Left lung (tissue), 10 donors: Measurements from ENCODE around the gene DNM2. TPM values are rescaled to one million over a fixed set of nuclear protein-coding genes. Genes with fewer than 3 reads are reported as not detected.

ENCODE experiments used
- ATAC-seq: fragments of 200-7000 bp; cut with Tn5 transposase; one replicate; pipeline ENCODE4 v1.9.1; 2020; ENCODE audit warnings: moderate library complexity
- DNase-seq, 4 donors: peaks; one replicate each; pipeline ENCODE4 v3.0.0-alpha.2; 2013 to 2020
- H3K27ac ChIP-seq, 2 donors: fragments of 200-600 bp; sonication (generic) in 1 of 2; one replicate each; pipeline versions ENCODE4 v1.5.0 to v1.8.0; 2020 to 2021
- H3K27me3 ChIP-seq, 2 donors: fragments of 200-600 bp; sonication (generic) in 1 of 2; one replicate each; pipeline versions ENCODE4 v1.5.0 to v1.8.0; 2020 to 2021
- H3K36me3 ChIP-seq, 2 donors: fragments of 200-600 bp; sonication (generic) in 1 of 2; one replicate each; pipeline versions ENCODE4 v1.5.0 to v1.8.0; 2020 to 2021
- H3K4me1 ChIP-seq, 2 donors: fragments of 200-600 bp; one replicate each; pipeline ENCODE4 v1.8.0; 2021
- H3K4me3 ChIP-seq, 2 donors: fragments of 200-600 bp; sonication (generic) in 1 of 2; one replicate each; pipeline versions ENCODE4 v1.5.0 to v1.8.0; 2020 to 2021; ENCODE audit warnings: mild to moderate bottlenecking in 1 of 2
- H3K9me3 ChIP-seq, 2 donors: fragments of 200-600 bp; sonication (generic) in 1 of 2; one replicate each; pipeline versions ENCODE4 v1.5.0 to v1.8.0; 2020 to 2021
- intact Hi-C, 2 donors: fragments of 100-400 bp; cut with DNase I; formaldehyde crosslinking; loops; one replicate each; pipeline versions ENCODE4 v1.11.2 to v1.14.2; 2022
- polyA plus RNA-seq, 6 donors: library from polyadenylated mRNA; unstranded; fragments of 120-200 nt; gene quantifications; one replicate each; pipeline ENCODE4 v1.2.1, GENCODE V29; 2013; ENCODE audit not compliant: insufficient read length in 6 of 6
- total RNA-seq, 2 donors: library from RNA; stranded (reverse); fragmentation: NEBNext Ultra II Directional; extraction: Animal tissue kit (Norgen Biotek cat#: 25700); gene quantifications; one replicate each; pipeline ENCODE4 v1.2.1, GENCODE V29; 2021
- TF ChIP-seq, protein P1 (sequence below), 2 donors: fragments of 200-600 bp; sonication (generic) in 1 of 2; IDR thresholded peaks; one replicate each; pipeline versions ENCODE4 v1.5.0 to v1.8.0; 2021; ENCODE audit warnings: antibody characterized with exemption in 2 of 2
- donor health status: DM: no; HTN: yes; CAD: no.
- donor health status: DM: no; HTN: no; CAD: no.

Gene DNM2
- total and polyA plus RNA-seq, 8 donors, result 88.4 to 268 (median 101) TPM

DNA sequence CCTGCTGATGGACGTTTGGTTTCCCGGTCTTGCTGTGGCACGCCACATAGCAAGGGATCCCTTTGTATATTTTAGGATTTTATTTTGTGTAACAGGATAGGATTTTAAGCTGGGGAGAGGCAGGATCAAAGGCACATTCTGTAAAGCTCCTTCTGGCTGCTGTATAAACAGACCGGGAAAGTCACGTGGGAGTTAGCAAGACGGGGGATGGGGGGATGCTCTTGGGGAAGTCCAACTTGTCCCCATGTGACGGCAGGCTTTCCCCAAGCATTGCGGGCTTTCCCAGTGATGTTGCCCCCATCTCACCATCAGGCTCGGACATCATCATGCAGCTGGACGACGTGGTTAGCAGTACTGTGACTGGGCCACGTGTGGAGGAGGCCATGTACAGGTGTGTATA is 10.9 kb upstream of the DNM2 start:
- Histone ChIP-seq H3K27ac (no peak overlapping the region), H3K27me3 (no peaks in the 10 kb centered on the region), H3K4me3 (no peak overlapping the region), H3K4me1 (peaks cover 3 to 6% of the 10 kb centered on the region in 2 donors), H3K36me3 (peaks cover 0 to 15% of the 10 kb centered on the region in 2 donors), H3K9me3 (no peaks in the 10 kb centered on the region)
- DNase-seq, result no peak
- TF ChIP-seq, protein P1, sequence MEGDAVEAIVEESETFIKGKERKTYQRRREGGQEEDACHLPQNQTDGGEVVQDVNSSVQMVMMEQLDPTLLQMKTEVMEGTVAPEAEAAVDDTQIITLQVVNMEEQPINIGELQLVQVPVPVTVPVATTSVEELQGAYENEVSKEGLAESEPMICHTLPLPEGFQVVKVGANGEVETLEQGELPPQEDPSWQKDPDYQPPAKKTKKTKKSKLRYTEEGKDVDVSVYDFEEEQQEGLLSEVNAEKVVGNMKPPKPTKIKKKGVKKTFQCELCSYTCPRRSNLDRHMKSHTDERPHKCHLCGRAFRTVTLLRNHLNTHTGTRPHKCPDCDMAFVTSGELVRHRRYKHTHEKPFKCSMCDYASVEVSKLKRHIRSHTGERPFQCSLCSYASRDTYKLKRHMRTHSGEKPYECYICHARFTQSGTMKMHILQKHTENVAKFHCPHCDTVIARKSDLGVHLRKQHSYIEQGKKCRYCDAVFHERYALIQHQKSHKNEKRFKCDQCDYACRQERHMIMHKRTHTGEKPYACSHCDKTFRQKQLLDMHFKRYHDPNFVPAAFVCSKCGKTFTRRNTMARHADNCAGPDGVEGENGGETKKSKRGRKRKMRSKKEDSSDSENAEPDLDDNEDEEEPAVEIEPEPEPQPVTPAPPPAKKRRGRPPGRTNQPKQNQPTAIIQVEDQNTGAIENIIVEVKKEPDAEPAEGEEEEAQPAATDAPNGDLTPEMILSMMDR (IDR thresholded peaks at IDR 0.05), result no peak
- intact Hi-C loops, result no loop called here
- no peak for ATAC-seq

DNA sequence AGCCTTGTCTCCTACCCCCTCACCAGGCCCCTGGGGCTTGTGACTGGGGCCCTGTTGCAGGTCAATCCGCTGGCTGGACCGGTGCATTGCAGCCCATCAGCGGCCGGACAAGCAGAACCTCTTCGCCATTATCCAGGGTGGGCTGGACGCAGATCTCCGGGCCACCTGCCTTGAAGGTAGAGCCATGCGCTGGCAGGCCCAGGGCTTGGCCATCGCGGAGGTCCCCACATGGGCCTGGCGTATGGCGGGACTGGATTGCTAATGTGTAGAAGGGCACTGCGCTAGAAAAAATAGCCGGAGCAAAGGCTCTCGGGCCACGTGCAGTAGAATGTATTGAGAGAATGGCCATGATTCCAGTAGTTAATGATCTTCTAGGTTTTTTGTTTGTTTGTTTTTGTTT is 10.4 kb upstream of the DNM2 start:
- peaks cover 0 to 2% of the 10 kb centered on the region in 2 donors for H3K4me1 ChIP-seq
- no peak for DNase-seq
- no peaks in the 10 kb centered on the region for H3K9me3 ChIP-seq
- no peak for ATAC-seq
- TF ChIP-seq, protein P1 (IDR thresholded peaks at IDR 0.05), result no peak
- intact Hi-C loops, result no loop called here
- peaks cover 0 to 18% of the 10 kb centered on the region in 2 donors for H3K36me3 ChIP-seq
- no peak overlapping the region for H3K4me3 ChIP-seq
- H3K27ac ChIP-seq, result no peak overlapping the region
- no peaks in the 10 kb centered on the region for H3K27me3 ChIP-seq

DNA sequence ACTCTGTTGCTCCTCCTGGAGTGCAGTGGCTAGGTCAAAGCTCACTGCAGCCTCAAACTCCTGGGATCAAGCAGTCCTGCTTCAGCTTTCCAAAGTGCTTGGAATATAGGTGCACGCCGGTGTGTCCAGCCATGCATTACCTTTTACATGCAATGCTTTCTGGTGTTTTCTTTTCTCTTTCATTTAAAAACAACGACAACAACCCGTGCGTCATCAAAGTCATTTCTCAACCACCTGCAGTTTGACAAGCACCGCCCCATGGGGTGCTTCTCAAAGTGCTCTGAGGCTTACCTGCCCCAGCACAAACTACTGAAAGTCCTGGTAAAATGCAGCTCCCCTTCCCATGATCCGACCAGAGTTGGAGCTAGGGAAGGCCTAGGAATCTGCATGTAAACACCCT is 9.6 kb upstream of the DNM2 start:
- no peaks in the 10 kb centered on the region for H3K9me3 ChIP-seq
- TF ChIP-seq, protein P1 (IDR thresholded peaks at IDR 0.05), result no peak
- peaks cover 0 to 26% of the 10 kb centered on the region in 2 donors for H3K36me3 ChIP-seq
- no peaks in the 10 kb centered on the region for H3K27me3 ChIP-seq
- no peak overlapping the region for H3K4me3 ChIP-seq
- ATAC-seq, result no peak
- no peak for DNase-seq
- no peak overlapping the region for H3K27ac ChIP-seq
- no peaks in the 10 kb centered on the region for H3K4me1 ChIP-seq
- intact Hi-C loops, result no loop called here

DNA sequence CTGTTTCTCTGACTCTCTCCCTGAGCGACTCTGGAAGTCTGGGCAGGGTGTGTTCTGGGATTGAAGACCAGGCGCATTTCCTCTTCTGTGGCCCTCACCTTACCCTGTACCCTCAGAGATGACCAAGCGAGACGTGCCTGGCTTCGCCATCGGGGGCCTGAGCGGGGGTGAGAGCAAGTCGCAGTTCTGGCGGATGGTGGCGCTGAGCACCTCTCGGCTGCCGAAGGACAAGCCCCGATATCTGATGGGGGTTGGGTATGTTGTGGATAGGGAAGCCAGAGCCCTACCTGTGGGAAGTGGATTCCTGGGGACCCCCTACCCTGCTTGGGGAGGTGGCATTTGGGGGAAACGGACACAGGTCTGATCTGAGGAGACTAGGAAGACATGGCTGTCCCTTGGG is 5.8 kb upstream of the DNM2 start:
- no peak overlapping the region for H3K4me3 ChIP-seq
- no peaks in the 10 kb centered on the region for H3K27me3 ChIP-seq
- peaks cover 0 to 30% of the 10 kb centered on the region in 2 donors for H3K36me3 ChIP-seq
- no peaks in the 10 kb centered on the region for H3K9me3 ChIP-seq
- ATAC-seq, result no peak
- no peak for DNase-seq
- intact Hi-C loops, result no loop called here
- no peak overlapping the region for H3K27ac ChIP-seq
- peaks cover 0 to 4% of the 10 kb centered on the region in 2 donors for H3K4me1 ChIP-seq
- TF ChIP-seq, protein P1 (IDR thresholded peaks at IDR 0.05), result no peak

DNA sequence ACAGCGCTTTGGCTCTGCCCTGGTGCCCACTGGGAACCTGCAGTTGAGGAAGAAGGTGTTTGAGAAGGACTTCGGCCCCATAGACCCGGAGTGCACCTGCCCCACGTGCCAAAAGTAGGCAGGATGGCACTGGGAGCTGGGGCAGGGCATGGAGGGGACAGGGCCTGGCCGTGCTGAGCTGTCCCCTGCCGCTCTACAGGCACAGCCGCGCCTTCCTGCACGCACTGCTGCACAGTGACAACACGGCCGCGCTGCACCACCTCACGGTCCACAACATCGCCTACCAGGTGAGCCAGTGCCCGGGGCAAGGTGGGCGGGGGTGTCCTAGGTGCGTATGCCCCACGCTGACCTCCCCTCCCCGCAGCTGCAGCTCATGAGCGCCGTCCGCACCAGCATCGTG is 5.1 kb upstream of the DNM2 start:
- peaks cover 0 to 6% of the 10 kb centered on the region in 2 donors for H3K4me1 ChIP-seq
- ATAC-seq (no peak), DNase-seq (no peak)
- TF ChIP-seq, protein P1 (IDR thresholded peaks at IDR 0.05), result no peak
- no peak overlapping the region for H3K4me3 ChIP-seq
- peaks cover 0 to 26% of the 10 kb centered on the region in 2 donors for H3K36me3 ChIP-seq
- no peak overlapping the region for H3K27ac ChIP-seq
- no peaks in the 10 kb centered on the region for H3K27me3 ChIP-seq
- no peaks in the 10 kb centered on the region for H3K9me3 ChIP-seq
- intact Hi-C loops, result no loop called here
